NCI-H82 treated with DMSO at 0.1 percent for 48 hours (cell line): ENCODE results near the gene IL1B.
"Not testable (repeated sequence)": the region's sequence is repeated elsewhere in the genome, so short reads cannot be mapped to it uniquely, and the experiment has no call there.

ENCODE experiments used
- DNase-seq: peaks from one replicate; lab custom pipeline; 2025; ENCODE audit not compliant: unreplicated experiment; lab: John Stamatoyannopoulos, UW

IL1B gene

DNA sequence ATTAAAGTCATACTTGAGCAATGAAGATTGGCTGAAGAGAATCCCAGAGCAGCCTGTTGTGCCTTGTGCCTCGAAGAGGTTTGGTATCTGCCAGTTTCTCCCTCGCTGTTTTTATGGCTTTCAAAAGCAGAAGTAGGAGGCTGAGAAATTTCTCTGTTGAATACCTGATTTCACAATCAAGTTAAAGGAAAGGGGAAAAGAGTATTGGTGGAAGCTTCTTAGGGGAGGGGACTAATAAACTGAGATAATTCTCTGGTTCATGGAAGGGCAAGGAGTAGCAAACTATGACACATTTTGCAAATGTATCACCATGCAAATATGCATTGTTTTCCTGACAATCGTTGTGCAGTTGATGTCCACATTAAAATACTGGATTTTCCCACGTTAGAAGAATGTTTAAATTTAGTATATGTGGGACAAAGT, at the start of gene IL1B:
Gene IL1B, minus strand, starts transcription at position 85 of the 423 bp plus-strand sequence. CDS start 550 bp downstream, outside the sequence.
- DNase-seq = no peak

DNA sequence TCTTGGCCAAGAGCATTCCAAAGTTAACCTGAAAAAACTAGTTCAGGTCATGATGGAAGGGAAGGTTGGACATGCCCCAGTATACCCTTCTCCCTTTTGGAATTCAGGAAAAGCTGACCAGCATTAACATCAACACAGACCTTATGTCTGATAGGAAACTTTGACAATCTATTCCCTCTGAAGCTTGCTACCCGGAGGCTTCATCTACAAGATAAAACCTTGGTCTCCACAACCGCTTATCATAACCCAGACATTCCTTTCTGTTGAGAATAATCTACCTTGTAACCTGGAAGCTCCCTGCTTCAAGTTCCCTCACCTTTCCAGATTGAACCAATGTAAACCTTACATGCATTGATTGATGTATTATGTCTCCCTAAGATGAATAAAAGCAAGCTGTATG, 49.7 kb upstream of the IL1B start:
- no peak for DNase-seq

DNA sequence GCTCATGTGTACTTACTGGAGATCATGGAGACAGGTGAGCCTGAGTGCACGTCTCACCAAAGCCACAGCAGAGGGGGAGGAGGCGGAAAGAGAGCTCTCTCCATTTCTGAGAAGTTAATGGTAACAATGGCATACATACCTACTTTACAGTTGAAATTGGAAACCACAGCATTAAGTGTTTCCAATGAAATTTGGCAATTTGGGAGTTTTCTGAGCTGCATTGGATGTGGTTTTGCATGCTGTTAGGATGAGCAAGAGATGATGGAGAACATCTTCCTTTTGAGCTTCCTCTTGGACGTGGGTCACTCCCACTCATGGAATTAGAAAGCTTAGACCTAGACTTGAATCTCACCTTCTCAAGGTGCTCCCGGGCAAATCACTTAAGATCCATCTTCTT, 48.9 kb upstream of the IL1B start:
- no peak for DNase-seq

DNA sequence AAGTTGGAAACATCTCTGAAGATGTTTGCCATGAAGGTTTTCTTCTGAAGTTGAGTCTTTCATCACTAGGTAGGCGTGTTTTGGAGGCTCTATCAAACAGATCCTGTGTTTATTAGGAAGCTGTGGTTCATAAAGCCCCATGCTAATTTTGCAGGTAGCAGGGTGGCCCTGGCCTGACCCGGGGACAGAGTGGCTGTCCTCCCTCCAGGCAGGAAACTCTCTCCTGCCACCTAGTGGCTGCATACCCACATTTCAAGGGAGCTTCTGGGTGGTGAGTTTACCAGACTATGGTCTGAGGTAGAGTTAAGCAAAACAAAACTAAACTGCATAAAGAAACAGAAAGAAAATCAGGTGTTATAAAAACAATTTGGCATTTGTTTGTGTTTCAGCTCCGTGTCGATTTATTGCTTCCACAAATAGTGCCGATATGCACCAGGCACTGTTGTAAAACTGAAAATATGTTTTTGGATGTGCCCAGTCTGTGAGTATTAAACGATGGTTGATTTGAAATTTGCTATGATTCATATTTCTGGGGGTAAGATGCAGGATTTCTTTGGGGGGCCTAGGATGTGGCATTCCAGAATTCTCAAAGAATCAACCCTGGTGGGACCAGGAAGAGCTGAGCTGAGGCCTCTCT, 48.4 kb upstream of the IL1B start:
- DNase-seq = peak; percentile 36

DNA sequence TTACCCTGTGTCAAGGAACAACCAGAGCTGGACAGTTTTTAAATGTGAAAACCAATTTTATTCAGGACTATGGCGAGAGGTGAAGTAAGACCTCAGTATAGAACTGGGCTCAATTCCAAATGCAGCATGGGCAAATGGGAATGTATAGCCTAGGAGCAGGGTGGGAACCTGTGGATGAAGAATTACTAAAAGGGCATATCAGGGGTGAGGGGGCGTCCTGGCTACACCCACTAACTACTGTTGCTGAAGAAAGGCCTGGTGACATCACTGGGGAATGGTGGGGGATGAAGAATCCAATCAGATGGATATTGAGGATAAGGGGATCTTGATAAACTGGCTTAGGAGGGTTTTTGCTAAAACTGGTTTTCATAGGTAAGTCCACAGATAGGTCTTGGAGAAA, 47.1 kb upstream of the IL1B start:
- DNase-seq = peak; percentile 66

DNA sequence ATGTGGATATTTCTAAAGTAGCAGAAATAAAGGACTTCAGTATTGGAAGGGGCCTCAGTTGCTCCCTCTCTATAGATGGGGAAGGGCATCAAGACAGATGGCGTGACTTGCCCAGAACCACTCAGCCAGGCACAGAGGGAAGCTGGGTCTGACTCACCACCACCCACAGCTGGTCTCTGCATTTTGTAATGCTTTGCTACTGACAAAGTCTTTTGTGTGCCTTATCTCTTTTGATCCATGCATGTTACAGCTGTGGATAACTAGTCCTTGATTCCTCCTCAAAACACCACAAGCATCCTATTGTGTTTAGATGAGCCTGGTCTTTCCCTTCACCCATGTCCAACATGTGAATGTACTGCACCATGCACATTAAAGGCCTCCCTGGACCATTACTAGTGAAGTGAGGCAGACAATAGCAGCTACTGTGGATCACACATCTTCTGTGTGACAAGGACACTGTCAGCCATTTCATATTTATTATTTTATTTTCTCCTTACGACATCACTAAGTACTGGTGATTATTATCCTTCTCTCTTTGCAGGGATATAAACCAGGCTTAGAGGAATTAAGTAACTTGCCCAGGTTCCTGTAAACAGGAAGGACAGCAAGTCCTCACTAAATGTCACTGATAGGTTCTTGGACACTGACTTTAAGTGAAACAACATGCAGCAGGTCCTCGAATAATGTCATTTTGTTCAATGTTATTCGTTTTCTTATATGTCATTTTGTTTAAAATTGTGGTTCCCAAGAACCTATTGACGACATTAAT, 44.8 kb upstream of the IL1B start:
- no peak for DNase-seq

DNA sequence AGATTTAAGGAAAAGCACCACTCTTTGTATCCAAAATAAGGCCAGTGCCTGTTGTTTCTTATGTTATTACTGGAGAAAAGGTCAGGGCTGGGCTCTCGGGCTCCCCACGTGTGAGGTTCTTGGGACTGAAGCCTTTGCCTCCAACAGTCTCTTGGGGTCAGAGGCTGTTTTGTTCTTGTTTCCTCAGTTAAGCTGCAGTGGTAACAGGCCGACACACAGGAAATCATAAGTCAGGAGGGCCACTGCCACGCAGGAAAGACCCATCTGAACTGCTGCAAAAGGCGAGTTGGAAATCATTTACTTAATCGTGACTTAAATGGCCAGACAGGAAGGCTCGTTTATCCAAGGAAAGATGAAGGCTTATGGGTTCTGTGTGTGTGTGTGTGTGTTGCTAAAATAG, 44.1 kb upstream of the IL1B start:
- no peak for DNase-seq

DNA sequence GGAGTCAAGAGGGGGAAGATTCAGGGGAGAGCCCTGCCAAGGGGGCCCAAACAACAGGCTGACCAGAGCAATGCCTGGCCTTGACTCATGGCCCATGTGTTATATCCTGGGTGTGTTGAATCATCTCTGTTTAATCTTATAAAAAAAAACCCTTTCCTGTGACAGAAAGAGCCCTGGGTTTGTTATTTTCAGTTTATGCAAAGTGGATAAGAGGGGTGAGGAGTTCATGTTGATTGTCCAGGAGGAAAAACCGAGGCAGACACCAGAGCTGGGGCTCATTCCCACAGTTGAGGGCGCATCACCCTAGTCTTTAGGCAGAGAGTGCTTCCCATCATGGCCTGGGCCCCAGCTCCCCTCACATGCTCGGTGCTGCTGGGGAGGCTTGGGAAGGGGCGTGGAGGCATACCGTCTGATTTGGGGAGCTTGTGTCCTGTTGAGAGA, 43.5 kb upstream of the IL1B start:
- no peak for DNase-seq

DNA sequence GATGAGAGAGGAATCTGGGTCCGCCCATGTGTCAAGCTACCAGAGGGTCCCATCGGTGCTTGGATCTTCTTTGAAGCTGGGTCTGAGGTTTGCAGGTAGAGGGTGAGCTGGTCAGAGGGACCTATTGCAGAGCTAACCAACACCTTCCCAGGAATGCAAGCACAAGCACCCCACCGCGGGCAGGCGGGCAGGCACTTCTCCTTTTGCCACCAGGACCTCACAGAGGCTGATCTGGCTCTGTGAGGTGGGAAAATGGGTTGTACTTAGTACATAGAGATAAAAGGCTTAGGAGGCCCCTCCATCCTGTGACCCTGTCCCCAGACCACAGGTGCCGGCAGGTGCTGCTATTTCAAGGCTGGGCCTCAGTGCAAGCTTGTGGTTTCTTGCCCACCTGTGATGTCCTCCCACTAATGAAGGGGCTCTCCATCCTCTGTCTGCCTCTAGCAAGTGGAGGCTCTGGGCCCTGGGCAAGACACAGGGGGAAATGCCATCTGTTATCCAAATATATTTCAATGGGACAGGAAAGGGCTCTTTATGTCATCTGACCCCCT, 43.0 kb upstream of the IL1B start:
- no peak for DNase-seq

DNA sequence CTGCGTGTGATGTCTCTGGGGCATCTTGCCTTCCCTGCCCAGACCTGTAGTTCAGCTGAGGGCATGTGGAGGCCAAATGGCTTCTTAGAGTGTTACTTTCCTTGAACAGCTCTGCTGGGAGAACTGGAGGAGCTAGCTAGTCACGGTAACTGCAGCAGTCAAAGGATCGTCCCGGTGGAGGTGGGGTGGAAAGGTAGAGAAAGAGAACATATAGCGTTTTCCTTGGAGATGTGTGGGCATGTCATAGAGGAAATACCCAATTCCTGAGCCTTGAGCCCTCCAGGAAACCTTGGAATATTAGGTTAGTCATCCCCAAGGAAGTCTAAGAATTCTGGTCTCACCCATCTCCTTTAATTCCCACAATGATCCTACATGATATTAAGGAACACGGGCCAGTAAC, 40.8 kb upstream of the IL1B start:
- DNase-seq = no peak

DNA sequence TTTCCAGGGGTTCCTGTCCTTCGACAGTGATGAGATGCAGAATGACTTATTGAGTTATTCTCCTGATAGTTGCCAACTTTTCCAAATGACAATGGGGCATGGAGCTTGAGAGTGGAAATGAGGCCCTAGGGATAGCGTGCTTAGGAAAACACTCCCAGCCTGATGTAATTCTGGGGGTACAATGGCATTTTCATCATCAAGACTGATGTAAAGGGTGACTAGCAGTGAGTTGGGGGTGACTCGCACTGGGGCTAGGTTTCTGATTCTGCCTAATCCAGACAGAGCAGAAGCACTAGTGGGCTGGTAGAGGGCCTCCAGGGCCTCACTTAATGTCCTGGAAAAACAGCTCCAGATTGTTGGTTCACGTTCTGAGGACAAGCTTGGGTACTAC, 40.4 kb upstream of the IL1B start:
- no peak for DNase-seq

DNA sequence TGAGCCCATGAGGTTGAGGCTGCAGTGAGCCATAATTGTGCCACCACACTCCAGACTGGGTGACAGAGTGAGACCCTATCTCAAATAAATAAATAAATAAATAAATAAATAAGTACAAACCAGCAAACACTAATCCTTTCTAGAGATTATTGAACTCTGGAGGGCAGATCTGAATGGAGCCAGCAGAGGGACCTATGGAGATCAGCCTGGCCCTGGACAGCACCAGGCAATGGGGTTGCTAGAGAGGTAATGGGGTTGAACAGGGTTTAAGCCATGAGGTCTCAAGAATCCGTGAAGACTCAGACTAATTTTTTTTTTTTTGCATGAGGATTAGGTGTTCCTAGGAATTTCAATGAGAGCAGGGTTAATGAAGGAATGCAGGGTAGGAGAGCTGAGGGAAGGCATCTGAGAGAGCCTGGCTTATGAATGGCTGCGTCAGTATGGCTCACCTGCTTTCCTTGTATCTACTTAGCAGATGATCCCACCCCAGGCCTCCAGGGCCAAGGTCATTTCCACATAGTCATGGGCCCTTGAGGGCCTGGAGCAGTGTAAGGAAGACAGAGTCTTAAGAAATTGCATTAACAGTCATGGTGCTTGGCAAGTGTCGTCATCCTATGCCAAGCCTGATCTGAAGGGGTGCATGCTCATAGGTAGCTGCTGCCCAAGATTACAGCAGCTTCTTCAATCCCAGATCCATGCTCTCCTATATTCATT, 39.8 kb upstream of the IL1B start:
- DNase-seq = no peak

DNA sequence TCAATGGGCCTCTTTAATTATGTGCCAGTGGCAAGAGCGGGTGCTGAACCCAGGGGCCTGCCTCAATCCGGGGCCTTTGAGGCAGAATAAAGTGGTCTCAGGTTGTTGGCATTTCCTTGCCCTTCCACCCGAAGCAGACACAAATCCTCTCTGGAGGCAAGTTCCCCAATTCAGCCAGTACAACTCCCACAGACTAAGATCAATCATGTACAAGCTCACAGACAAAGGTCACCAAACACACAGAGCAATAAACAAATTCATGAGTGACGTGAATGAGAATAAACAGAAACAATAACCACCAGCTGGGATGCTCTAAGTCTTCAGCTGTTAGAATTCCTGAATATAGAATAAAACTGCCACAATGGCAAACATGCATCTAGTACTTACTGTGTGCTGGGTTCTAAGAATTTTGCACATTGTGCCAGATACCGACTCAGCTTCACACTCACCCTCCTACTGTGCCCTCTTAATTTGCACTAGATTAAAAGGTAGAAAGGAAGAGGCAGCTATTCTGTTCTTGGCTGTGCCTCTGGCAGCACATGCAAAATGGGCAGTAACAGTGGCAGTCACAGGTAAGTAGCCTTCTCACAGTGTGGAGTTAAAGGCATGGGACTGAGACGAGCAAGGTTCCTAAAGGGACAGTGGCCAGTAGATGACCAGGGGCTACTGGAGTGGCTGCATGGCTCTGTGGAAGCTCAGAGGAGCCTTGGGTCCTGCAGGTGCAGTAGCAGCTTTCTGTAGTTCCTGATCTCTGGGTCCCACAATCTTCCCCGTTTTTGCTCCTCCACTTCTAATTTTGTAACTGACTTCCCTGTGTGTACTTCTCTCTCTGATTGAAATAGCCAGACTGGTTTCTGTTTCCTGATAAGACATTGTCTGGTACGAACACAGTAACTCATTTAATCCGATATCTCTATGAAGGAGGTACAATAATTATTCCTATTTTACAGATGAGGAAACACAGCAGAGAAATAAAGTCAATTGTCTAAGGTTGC, 34.6 kb upstream of the IL1B start:
- DNase-seq = no peak

DNA sequence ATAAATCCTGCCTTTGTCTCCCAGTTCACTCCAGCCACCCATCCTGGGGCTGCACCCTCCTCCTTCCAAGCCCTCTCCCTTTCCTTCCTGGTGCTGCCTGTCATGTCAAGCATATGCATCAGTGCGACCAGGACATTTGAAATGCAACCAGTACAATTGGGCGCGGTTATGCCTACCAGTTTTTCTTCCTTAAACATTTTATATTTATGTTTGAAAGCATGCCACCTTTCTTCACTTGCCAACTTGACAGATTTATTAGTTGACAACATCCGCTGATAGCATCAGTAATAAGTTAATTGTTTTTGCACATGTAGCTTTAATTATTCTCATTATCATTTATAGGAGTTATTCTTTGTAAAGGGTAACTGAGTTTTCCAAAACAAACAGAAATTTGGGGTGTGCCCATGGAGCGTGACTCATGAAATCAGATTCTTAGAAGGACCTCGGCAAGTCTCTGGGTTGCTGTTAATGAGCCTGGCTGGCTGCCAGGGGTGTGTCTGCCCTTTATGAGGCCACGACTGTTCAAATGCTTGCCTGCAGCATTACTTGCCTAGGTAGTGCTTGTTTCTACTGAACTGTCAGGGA, 32.8 kb upstream of the IL1B start:
- DNase-seq = peak; percentile 7

DNA sequence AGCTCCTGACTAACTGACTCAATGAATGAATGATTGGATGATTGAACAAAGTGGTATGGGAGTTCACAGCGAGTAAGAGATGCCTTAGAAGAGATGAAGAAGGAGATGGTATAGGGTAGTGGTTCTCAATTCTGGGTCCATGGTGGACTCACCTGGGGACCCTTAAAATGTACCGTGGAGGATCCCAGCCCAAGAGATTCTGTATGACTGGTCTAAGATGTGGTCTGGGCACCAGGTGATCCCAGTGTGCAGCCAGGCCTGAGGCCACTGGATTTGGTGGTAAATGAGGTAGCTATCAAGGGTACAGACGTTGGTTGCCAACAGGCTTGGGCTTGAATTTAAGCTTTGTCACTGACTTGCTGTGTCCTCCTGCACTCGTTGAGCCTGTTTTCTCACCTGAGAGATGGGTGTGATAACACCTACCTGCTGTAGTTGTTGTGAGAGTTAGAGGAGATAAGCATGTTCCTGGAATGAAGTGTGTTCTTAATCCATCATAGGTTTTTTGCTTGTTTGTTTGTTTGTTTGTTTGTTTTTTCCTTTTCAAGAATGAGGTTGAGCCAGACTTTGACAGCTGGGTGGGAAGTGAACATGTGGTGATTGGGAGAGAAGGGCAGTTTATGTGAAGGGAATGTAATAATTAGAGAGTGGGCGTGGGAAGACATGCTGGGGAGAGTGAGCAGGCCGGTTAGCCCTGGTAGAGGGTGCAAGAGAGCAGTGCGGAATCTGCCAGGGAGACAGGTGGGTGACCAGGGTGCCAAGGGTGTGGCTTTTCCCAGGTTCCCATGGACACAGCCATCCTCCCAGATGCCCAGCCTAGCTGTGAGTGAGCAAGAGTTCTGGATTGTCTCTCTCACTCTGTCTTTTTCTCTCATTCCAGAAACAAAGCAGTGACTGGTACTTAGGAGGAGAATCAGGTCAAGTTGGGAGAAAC, 31.4 kb upstream of the IL1B start:
- DNase-seq = no peak

DNA sequence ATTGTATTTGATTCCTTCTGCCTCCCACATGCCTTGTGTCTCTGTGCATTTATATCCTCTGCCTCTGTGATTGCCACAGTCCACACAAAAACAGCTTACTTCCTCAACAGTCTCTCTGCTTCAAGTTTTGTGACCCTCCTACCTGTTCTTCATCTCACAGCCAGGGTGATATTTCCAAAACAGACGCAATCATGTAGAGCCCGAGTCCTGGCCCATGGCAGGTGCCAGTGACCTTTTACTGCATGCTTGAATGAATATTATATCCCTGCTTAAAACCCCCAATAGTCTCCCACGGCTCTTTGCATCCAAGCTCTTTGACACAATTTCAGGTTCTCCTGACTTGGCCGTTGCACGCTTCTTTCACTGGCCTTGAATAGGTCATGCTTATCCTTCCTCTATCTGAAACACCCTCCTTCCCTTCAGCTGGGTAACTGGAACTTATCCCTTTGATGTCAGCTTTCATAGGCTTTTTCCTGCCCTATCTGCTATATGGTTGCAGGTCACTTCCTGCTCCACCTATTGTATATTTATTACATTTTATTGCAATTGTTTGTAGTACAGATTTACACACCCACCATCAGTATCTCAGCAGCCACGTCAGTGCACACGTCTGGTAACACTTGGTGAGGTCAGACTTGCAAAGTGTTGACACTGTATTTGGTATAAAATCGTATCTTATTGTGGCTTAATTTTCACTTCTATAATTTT, 29.7 kb upstream of the IL1B start:
- DNase-seq = no peak

DNA sequence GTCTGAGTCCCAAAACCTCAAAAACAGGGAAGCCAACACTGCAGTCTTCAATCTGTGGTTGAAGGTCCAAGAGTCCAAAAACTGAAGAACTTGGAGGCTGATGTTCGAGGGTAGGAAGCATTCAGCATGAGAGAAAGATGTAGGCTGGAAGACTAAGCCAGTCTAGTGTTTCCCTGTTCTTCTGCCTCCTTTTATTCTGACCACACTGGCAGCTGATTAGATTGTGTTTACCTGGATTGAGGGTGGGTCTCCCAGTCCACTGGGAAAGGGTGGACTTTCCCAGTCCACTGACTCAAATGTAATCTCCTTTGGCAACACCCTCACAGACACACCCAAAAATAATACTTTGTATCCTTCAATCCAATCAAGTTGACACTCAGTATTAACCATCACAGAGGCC, 27.5 kb upstream of the IL1B start:
- DNase-seq = no peak

DNA sequence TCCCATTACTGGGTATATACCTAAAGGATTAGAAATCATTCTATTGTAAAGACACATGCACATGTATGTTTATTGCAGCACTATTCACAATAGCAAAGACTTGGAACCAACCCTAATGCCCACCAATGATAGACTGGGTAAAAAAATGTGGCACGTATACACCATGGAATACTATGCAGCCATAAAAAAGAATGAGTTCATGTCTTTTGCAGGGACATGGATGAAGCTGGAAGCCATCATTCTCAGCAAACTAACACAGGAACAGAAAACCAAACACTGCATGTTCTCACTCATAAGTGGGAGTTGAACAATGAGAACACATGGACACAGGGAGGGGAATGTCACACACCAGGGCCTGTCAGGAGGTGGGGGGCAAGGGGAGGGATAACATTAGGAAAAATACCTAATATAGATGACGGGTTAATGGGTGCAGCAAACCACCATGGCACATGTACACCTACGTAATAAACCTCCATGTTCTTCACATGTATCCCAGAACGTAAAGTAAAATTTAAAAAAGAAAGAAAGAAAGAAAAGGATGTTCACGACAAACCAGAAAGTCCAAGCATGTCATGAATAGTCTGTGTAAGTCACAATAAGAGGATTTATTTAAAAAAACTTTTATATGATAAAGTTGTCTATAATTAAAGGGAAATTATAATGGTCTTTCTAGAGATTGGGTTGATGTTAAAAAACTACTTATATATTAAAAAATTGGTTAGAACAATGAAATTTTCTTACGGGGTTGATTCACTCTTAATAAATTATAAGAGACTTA, 23.0 kb upstream of the IL1B start:
- not testable (repeated sequence) for DNase-seq
